Glutamatergic neuron (in vitro differentiated cells): ENCODE measurements around the gene TRIM47. TPM values are rescaled to one million over a fixed set of nuclear protein-coding genes. Genes with fewer than 3 reads are reported as not detected.

ENCODE experiments used
- DNase-seq: peaks from one replicate; pipeline ENCODE4 v3.0.0; 2022
- H3K27ac Mint-ChIP-seq: one replicate; pipeline ENCODE4 v1.8.0; 2020; ENCODE audit warnings: mild to moderate bottlenecking, mixed read lengths, inconsistent platforms; ENCODE audit not compliant: unreplicated experiment
- H3K27me3 Mint-ChIP-seq: one replicate; pipeline ENCODE4 v1.8.0; 2020; ENCODE audit warnings: mild to moderate bottlenecking, moderate library complexity, mixed read lengths, inconsistent platforms; ENCODE audit not compliant: unreplicated experiment
- H3K36me3 Mint-ChIP-seq: one replicate; pipeline ENCODE4 v1.8.0; 2020; ENCODE audit warnings: mild to moderate bottlenecking, mixed read lengths, inconsistent platforms; ENCODE audit not compliant: unreplicated experiment
- H3K4me1 Mint-ChIP-seq: one replicate; pipeline ENCODE4 v1.8.0; 2020; ENCODE audit warnings: mild to moderate bottlenecking, low read depth, mixed read lengths, inconsistent platforms; ENCODE audit not compliant: unreplicated experiment
- H3K4me3 Mint-ChIP-seq: one replicate; pipeline ENCODE4 v1.8.0; 2020; ENCODE audit warnings: mild to moderate bottlenecking, mixed read lengths, inconsistent platforms; ENCODE audit not compliant: unreplicated experiment
- H3K9me3 Mint-ChIP-seq: one replicate; pipeline ENCODE4 v1.8.0; 2020; ENCODE audit warnings: mild to moderate bottlenecking, moderate library complexity, mixed read lengths, inconsistent platforms; ENCODE audit not compliant: unreplicated experiment
- total RNA-seq: library from RNA; stranded (reverse); fragmentation: NEBNext Ultra II Directional; extraction: Animal tissue kit (Norgen Biotek cat#: 25700); gene quantifications from one replicate; pipeline ENCODE4 v1.2.1, GENCODE V29; 2021; ENCODE audit not compliant: unreplicated experiment
- TF ChIP-seq, protein P1 (sequence below): fragments of 200-600 bp; sonication (generic); IDR thresholded peaks from one replicate; pipeline ENCODE4 v1.5.0; 2021; ENCODE audit not compliant: partially characterized antibody, unreplicated experiment

Gene TRIM47
- total RNA-seq, 1 donor from 2014 or later = 2.1 TPM

DNA sequence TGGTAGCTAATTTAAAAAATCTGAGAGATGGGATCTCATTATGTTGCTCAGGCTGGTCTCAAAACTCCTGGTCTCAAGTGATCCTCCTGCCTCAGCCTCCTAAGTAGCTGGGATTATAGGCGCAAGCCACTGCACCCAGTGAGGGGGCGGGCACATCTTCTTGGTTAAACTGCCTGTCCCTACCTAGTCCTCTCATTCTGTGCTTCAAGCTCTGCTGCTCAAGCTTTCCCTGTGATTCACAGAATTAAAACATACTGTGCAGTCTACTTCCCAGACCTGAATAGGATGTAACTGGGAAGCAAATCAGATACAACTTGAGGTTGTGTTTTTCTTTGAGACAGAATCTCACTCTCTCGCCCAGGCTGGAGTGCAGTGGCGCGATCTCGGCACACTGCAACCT lies 24.0 kb upstream of the TRIM47 start:
- TF ChIP-seq, protein P1, sequence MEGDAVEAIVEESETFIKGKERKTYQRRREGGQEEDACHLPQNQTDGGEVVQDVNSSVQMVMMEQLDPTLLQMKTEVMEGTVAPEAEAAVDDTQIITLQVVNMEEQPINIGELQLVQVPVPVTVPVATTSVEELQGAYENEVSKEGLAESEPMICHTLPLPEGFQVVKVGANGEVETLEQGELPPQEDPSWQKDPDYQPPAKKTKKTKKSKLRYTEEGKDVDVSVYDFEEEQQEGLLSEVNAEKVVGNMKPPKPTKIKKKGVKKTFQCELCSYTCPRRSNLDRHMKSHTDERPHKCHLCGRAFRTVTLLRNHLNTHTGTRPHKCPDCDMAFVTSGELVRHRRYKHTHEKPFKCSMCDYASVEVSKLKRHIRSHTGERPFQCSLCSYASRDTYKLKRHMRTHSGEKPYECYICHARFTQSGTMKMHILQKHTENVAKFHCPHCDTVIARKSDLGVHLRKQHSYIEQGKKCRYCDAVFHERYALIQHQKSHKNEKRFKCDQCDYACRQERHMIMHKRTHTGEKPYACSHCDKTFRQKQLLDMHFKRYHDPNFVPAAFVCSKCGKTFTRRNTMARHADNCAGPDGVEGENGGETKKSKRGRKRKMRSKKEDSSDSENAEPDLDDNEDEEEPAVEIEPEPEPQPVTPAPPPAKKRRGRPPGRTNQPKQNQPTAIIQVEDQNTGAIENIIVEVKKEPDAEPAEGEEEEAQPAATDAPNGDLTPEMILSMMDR = no peak
- DNase-seq = no peak
- H3K27ac Mint-ChIP-seq = no peak overlapping the region
- no peaks in the 10 kb centered on the region for H3K36me3 Mint-ChIP-seq
- H3K4me3 Mint-ChIP-seq = no peak overlapping the region
- H3K27me3 Mint-ChIP-seq = peaks cover 4% of the 10 kb centered on the region
- H3K4me1 Mint-ChIP-seq = peaks cover 5% of the 10 kb centered on the region
- peaks cover 4% of the 10 kb centered on the region for H3K9me3 Mint-ChIP-seq

DNA sequence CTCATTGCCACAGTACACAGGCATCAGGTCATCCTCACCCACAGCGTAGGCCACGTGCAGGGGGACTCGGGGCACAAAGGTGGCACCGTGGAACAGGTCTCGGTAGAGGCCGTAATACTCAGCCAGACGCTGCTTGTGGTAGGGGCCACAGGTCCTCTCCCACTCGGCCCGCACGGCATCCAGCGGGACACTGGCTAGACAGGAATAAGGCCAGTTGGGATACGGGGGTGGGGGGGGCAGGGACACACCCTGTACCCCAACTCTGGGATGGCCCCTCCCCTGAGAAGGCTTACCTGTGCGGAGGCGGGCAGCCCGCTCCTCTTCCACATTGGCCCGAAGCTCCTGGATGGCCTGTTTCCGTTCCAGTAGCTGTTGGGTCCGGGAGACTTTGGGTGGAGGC lies 23.3 kb upstream of the TRIM47 start:
- no peak overlapping the region for H3K27ac Mint-ChIP-seq
- no peak for DNase-seq
- H3K4me1 Mint-ChIP-seq = peaks cover 8% of the 10 kb centered on the region
- peaks cover 4% of the 10 kb centered on the region for H3K9me3 Mint-ChIP-seq
- H3K27me3 Mint-ChIP-seq = peaks cover 6% of the 10 kb centered on the region
- no peak overlapping the region for H3K4me3 Mint-ChIP-seq
- TF ChIP-seq, protein P1 = no peak
- H3K36me3 Mint-ChIP-seq = no peaks in the 10 kb centered on the region

- H3K4me3 Mint-ChIP-seq = no peak overlapping the region
- H3K9me3 Mint-ChIP-seq = peaks cover 4% of the 10 kb centered on the region
- peaks cover 8% of the 10 kb centered on the region for H3K4me1 Mint-ChIP-seq
- H3K36me3 Mint-ChIP-seq = no peaks in the 10 kb centered on the region
- H3K27ac Mint-ChIP-seq = no peak overlapping the region
- no peak for DNase-seq
- H3K27me3 Mint-ChIP-seq = peaks cover 6% of the 10 kb centered on the region
- TF ChIP-seq, protein P1 = no peak
Measured at GRCh38 chr17:75900691-75901533, 22.5 kb upstream of the TRIM47 start.

DNA sequence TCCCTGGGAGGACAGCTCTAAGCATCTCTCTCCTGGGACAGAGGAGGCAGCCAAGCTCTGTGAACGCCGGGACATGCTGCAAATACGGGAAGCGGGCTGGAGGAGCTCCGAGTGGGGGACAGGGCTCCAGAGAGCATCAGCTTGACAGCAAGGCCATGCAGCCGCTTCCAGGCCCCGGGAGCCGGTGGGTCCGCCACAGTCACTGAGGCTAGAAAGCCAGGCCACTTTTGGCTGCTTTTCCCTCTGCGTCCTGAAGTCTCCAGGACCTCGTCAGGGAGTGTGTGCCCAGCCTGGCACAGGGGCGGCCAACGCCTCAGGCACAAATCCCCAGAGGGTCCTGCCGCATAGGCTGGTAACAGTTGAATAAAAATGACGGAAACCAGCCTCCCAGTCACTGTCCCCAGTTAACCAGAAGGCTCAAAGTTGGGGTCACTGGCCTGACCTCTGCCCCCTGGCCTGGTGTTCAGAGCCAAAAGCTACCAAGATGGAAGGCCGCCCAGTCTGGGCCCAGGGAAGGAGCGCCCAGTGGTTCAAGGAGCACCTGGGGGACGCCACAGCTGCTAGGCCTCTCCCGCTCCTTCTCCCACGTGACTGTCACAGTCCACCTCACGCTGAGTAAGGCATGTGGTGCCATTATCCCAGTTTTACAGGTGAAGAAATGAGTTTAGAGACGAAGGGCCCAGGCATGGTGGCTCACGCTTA lies 21.5 kb upstream of the TRIM47 start:
- no peak overlapping the region for H3K4me3 Mint-ChIP-seq
- DNase-seq = no peak
- H3K27ac Mint-ChIP-seq = no peak overlapping the region
- peaks cover 11% of the 10 kb centered on the region for H3K27me3 Mint-ChIP-seq
- H3K36me3 Mint-ChIP-seq = no peaks in the 10 kb centered on the region
- TF ChIP-seq, protein P1 = no peak
- peaks cover 15% of the 10 kb centered on the region for H3K4me1 Mint-ChIP-seq
- peaks cover 12% of the 10 kb centered on the region for H3K9me3 Mint-ChIP-seq

DNA sequence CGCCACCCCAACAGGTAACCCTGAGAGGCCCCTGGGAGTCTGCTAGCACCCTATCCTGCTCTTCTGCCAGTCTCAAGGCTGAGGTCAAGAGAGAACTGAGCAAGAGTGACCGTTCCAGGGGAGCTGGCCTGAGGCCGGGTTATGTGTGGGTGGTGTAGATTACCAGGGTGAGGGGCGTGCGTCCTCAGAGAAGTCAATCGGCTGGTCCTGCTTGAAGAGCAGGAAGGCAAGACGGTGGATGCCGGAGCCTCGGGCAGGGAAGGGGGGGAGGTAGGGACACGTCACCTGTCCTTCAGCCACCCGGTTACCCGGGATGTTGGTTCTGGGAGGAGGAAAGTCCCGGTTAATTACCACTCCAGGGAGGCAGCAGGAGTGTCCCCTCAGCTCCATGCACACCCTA lies 21.0 kb upstream of the TRIM47 start:
- no peaks in the 10 kb centered on the region for H3K36me3 Mint-ChIP-seq
- H3K4me1 Mint-ChIP-seq = peaks cover 16% of the 10 kb centered on the region
- no peak overlapping the region for H3K27ac Mint-ChIP-seq
- peaks cover 13% of the 10 kb centered on the region for H3K9me3 Mint-ChIP-seq
- no peak for DNase-seq
- TF ChIP-seq, protein P1 = no peak
- peaks cover 11% of the 10 kb centered on the region for H3K27me3 Mint-ChIP-seq
- H3K4me3 Mint-ChIP-seq = no peak overlapping the region
